H1 (cell line): ENCODE data around the gene EXOC1. TPM values are rescaled to one million over a fixed set of nuclear protein-coding genes. Genes with fewer than 3 reads are reported as not detected.

ENCODE experiments used
- SUZ12 ChIP-seq: fragments of 200-600 bp; sonication (generic); IDR thresholded peaks from 2 replicates; pipeline ENCODE4 v1.6.1; 2012; ENCODE audit warnings: mild to moderate bottlenecking, inconsistent platforms, low read length, moderate library complexity, mixed read lengths
- polyA plus RNA-seq, 7 experiments: library from polyadenylated mRNA; depleted of rRNA in 3 of 7; stranded (reverse) in 5 of 7; unstranded in 2 of 7; fragments of >200 nt in 5 of 7; fragments of 200-250 nt in 2 of 7; gene quantifications; 1 replicate in 5 of 7; 2 replicates in 1 of 7; 4 replicates in 1 of 7; pipeline versions ENCODE4 v1.2.1 to v1.2.3, GENCODE V29; 2011 to 2013; ENCODE audit warnings: missing spikeins in 2 of 7, mixed read lengths in 2 of 7
- total RNA-seq: library from RNA; stranded (reverse); fragmentation: NEBNext Ultra II Directional; extraction: Animal tissue kit (Norgen Biotek cat#: 25700); gene quantifications from 2 replicates; pipeline ENCODE4 v1.2.1, GENCODE V29; 2021

The EXOC1 gene
- total and polyA plus RNA-seq, 2 of the 8 experiments (the other 6 are each of a cell fraction or from before 2014, with no cell fraction given) = 5.9 to 19.6 TPM

DNA sequence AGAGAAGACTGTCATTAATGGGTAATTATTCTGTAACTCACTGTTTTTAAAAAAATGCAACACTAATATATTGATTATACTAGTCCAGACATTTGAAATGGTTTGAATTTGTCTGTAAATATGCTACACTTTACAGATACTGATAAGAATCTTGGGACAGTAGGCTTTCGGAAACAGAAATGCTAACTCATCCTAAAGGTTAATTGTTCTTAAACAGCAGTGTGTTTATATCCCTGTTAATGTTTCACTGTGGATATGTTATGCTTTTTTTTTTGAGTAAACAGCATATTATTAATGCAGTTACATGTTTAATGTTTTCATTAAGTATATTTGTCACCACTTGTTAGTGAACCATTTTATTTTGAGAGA lies 31.4 kb downstream of the EXOC1 start (continued):
- no peak for TF ChIP-seq SUZ12
- TF ChIP-seq, all 59 proteins: peak for 0
